ENCODE data around the gene IP6K2.
"Not testable (repeated sequence)": the region's sequence is repeated elsewhere in the genome, so short reads cannot be mapped to it uniquely, and the experiment has no call there.

The IP6K2 gene

GRCh38 chr3:48738926-48739616 is 22.1 kb upstream of the IP6K2 start:
- no peak for TF ChIP-seq CTCF (IDR thresholded peaks at IDR 0.05; ENCODE audit: low read depth, low read length)

GRCh38 chr3:48738144-48738536 is 21.1 kb upstream of the IP6K2 start:
- no peak for TF ChIP-seq CTCF (IDR thresholded peaks at IDR 0.05; ENCODE audit: low read depth, low read length)
- H3K4me3 ChIP-seq (ENCODE audit: low read depth, low read length): no peak overlapping the region

More at GRCh38 chr3:48738926-48739616, 22.1 kb upstream of the IP6K2 start:
- H3K4me3 ChIP-seq (ENCODE audit: low read depth, low read length): no peak overlapping the region

GRCh38 chr3:48735075-48735767 is 18.2 kb upstream of the IP6K2 start:
- not testable (repeated sequence) for H3K4me3 ChIP-seq (ENCODE audit: low read depth, low read length)

GRCh38 chr3:48734541-48734940 is 17.5 kb upstream of the IP6K2 start:
- H3K4me3 ChIP-seq (ENCODE audit: low read depth, low read length): not testable (repeated sequence)

- H3K4me3 ChIP-seq (ENCODE audit: low read depth, low read length): not testable (repeated sequence)
These were observed 16.9 kb upstream of the IP6K2 start for GRCh38 chr3:48733752-48734518.

- no peak for TF ChIP-seq CTCF (IDR thresholded peaks at IDR 0.05; ENCODE audit: low read depth, low read length)
These were observed 10.5 kb upstream of the IP6K2 start for GRCh38 chr3:48727511-48727910.

GRCh38 chr3:48725185-48725855 is 8.3 kb upstream of the IP6K2 start:
- H3K4me3 ChIP-seq (ENCODE audit: low read depth, low read length): not testable (repeated sequence)

More at GRCh38 chr3:48727511-48727910, 10.5 kb upstream of the IP6K2 start:
- no peak overlapping the region for H3K4me3 ChIP-seq (ENCODE audit: low read depth, low read length)

- no peak overlapping the region for H3K4me3 ChIP-seq (ENCODE audit: low read depth, low read length)
- TF ChIP-seq CTCF (IDR thresholded peaks at IDR 0.05; ENCODE audit: low read depth, low read length): no peak
These were observed 6.7 kb upstream of the IP6K2 start for GRCh38 chr3:48723725-48724124.

GRCh38 chr3:48723293-48723692 is 6.3 kb upstream of the IP6K2 start:
- not testable (repeated sequence) for H3K4me3 ChIP-seq (ENCODE audit: low read depth, low read length)

Measured in WI38 (cell line).